ENCODE results near the gene TAMM41.
"Not testable (repeated sequence)": the region's sequence is repeated elsewhere in the genome, so short reads cannot be mapped to it uniquely, and the experiment has no call there.

TAMM41 gene

DNA sequence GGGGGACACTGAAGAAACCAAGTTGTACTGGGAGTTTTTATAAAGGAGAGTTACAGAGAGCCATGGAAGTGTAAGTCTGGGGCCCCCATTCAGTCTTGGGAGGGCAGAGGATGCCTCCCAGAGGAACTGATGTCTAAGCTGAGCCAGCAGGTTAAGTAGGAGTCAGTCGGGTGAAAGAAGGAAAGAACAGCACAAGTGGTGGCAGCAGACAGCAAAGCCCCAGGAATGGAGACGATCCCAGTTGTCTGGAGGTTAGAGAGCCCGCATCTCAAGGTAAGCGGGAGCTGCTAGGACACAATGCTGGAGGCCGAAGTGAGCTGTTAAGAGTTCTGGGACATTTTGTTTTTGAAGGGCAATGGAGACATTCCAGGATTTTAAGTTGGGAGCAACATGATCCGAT, 88.8 kb downstream of the TAMM41 start:
- DNase-seq, result no peak

DNA sequence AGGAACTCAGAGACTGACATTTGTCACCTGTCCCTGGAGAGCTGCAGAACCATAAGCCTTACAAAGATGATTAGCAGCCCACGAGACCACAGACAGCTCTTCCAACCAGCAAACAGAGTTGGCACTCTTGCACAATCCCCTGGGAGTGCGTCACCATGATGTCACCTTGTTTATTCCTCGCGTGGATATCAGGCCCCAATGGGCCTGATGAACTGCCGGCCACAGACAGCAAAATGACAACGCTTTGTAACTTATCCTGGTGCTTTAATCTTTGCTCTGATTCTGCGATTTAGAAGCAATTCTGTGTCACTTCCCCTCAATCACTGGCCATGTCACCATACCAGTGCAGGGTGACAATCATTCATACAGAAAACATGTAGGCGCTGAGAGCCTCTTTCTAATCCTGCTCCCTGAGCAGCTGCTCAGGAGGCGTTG, 89.2 kb downstream of the TAMM41 start:
- no peak for DNase-seq

DNA sequence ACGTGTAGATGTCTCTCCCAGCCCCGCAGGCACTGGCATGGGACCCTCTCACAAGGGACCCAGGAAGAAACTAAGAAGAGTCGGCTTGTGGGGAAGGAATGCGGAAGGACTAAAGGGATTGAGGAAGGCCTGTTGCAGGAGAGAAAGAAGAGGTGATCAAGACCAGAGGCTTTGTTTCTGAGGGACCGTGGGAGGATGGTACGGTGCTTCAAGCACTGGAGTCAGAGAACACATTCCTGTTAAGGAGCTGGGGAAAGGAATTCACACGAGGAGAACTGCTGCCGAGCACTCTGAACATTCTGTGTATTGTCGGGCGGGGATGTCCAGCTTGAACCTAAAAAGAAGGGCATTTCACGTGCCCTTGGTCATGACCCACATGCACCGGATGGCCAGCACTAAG, 91.4 kb downstream of the TAMM41 start:
- DNase-seq, result no peak

DNA sequence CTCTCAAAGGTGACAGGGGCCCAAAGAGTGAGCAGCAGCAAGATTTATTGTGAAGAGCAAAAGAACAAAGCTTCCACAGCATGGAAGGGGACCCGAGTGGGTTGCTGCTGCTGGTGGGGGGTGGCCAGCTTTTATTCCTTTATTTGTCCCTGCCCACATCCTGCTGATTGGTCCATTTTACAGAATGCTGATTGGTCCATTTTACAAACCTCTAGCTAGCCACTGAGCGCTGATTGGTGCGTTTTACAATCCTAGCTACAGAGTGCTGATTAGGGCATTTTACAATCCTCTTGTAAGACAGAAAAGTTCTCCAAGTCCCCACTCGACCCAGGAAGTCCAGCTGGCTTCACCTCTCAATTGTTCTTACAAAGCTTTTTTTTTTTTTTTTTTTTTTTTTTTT, 94.4 kb downstream of the TAMM41 start:
- DNase-seq, result not testable (repeated sequence)

DNA sequence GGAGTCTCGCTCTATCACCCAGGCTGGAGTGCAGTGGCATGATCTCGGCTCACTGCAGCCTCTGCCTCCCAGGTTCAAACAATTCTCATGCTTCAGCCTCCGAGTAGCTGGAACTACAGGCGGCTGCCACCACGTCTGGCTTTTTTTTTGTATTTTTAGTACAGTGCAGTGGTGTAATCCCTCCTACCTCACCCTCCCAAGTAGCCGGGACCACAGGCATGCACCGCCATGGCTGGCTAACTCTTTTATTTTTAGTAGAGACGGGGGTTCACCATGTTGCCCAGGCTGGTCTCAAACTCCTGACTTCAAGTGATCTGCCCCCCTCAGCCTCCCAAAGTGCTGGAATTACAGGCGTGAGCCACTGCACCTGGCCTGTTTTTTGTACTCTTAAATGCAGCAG, 98.4 kb downstream of the TAMM41 start:
- DNase-seq, result not testable (repeated sequence)

All from stimulated activated CD4-positive, alpha-beta T cell treated with anti-CD3 and anti-CD28 coated beads, Interleukin-15, amount 100 ng/mL, for 24 hours (primary cell).